ENCODE data around the gene USP34.
"Not testable (repeated sequence)": the region's sequence is repeated elsewhere in the genome, so short reads cannot be mapped to it uniquely, and the experiment has no call there.

Gene USP34

DNA sequence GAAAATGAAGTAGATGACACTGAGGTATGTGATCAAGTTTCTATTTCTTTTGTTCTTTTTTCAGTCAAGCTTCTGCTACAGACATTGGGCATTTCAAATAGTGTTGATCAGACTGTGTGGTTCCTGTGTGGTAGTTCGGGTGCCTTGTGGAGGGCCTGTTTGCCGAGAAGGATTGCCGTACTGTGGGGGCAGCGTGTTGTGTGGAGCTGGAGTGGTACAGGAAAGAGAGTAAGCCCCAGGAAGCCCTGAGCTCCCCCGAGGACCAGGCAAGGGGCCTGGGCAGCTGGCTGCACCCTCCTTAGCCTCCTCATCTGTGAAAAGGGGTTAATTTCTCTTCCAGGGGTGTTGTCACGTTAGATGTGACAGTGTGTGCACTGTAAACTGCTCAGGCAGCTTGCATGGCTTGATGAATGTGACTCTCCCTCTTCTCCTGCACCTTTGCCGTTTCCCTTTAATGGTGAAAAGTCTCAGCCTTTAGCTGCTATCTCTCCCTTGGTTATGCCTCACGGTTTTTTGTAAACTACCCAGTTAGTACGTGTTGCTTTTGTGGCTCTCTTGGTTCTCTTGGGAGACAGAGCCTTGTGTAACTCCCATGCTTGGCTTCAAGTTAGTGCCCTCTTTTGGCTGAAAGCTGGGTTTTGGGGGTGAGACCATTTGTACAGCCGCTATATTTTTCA, 289.4 kb downstream of the USP34 start:
- DNase-seq, result no peak

DNA sequence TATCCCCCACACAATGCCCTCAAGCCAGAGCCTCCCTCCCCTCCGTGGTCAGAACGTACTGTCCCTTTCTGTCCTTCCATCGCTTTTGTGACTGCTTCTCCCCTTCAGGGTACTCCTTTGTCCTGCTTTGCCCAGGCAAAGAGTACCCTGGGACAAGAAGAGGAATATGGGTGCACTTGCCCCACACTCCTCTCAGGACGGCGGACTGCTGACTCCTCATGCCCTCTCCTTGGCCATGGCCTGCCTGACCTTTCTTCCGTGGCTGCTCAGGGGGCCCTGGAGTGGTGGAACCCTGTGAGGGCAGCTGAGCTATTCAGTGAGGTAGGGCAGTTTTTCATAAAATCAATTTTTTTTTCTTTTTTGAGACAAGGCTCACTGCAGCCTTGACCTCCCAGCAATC, 290.2 kb downstream of the USP34 start:
- no peak for DNase-seq

DNA sequence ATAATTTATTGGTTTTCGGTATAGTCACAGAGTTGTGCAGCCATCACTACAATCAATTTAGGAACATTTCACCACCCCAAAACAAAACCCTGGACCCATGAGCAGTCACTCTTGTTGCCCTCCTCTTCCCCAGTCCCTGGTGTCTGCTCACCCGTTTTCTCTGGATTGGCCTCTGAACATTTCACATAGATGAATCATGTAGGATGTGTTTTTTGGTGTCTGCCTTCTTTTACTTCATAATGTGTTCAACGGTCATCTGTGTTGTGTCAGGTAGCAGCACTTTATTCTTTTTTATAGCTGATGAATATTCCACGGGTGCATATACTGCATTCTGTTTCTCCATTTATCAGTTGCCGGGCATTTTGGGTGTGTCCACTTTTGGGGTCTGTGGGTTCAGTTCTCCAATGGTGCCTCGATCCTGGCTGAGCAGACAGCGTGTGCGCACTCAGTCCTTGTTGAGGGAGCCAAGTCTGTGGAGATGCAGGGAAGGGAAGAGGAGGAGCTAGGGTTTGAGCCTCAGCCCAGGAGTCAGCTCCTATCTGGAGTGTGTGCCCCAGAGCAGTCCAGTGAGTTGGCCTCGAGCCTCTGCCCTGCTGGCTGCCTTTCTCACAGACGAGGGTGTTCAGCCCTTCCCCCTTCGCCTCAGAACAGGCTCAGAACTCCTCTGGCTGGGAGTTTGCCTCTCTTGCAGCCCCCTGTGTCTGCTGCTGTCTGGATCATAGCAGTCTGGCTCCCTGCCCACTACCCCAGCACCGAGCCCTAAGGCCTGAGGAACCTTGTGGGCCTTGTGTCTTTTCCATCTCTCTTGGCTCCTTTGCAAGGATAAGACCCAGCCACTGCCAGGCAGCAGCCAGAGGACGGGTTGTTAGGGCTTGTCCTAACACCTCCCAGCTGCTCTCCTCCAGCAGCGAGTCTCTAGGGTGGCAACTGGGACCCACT, 290.9 kb downstream of the USP34 start:
- DNase-seq, result no peak

DNA sequence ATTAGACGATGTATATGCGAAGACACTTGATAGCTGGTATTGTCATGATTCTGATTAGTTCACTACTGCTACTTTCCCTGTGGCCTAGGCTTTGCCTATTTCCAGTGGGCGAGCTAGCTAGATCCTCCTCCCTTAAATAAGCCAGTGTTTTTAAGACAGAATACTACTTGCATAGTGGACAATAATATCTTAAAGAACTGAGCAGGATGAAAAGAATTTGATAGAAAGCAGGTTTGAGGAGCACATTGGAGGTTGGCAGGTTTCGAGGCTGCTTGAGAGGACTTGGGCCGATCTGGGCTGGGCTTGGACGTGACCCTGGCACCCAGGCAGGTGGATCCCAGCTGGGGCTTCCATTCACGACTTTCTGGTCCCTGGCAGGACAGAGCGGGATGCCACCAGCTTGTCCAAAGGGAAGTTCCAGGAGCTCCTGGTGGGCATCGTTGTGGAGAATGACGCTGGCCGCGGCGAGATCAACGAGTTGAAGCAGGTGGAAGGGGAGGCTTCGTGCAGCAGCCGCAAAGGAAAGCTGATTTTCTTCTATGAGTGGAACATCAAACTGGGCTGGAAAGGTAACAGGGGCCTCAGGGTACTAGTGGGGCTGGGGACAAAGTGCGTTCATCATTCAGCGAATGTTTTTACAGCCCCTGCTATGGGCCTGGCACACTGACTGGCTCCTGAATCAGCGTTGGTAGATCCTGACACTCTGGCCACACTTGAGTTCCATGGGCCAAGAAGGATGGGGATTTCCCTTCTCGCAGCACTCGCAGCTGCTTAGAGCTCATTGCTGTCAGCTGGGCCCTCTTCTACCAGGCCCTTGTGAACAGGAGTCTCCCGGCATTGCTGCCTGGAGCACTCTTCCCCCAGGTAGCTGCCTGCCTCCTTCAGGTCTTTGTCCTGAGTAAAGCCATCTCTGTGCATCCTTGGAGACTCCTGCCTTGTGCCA, 292.0 kb downstream of the USP34 start:
- DNase-seq, result no peak

DNA sequence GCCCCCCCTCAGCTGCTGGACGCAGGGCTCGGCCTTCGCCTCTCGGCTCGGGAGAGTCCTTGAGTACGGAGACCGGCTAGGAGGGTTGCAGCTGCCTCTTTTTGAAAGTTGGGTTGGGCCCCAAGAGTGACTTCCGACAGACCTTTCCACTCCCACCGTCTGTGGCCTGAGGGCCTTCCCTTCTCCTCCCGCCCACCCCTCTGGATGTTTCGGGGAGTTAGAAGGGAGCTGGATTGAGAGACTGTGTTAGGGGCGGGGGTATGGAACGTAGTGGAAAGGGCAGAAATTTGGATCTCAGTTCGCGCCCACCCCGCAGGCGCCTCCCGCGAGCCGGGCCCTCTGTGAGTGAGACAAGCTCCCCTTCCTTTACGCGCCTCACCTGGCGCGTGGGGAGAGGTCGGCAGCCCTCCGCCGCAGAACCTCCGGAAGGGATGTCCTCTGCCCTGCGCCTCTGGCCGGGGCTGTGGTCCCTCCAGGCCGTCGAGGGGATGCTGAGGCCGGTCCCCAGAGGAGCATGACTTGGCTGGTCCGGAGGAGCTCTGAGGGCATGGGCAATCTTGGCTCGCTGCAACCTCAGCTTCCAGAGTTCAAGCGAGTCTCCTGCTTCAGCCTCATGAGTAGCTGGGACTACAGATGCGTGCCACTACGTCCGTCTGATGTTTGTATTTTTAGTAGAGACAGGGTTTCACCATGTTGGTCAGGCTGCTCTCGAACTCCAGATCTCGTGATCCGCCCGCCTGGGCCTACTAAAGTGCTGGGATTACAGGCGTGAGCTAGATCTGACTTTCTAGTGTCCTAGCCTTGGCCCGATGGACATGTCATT, 292.9 kb downstream of the USP34 start:
- peak; percentile 40 for DNase-seq

DNA sequence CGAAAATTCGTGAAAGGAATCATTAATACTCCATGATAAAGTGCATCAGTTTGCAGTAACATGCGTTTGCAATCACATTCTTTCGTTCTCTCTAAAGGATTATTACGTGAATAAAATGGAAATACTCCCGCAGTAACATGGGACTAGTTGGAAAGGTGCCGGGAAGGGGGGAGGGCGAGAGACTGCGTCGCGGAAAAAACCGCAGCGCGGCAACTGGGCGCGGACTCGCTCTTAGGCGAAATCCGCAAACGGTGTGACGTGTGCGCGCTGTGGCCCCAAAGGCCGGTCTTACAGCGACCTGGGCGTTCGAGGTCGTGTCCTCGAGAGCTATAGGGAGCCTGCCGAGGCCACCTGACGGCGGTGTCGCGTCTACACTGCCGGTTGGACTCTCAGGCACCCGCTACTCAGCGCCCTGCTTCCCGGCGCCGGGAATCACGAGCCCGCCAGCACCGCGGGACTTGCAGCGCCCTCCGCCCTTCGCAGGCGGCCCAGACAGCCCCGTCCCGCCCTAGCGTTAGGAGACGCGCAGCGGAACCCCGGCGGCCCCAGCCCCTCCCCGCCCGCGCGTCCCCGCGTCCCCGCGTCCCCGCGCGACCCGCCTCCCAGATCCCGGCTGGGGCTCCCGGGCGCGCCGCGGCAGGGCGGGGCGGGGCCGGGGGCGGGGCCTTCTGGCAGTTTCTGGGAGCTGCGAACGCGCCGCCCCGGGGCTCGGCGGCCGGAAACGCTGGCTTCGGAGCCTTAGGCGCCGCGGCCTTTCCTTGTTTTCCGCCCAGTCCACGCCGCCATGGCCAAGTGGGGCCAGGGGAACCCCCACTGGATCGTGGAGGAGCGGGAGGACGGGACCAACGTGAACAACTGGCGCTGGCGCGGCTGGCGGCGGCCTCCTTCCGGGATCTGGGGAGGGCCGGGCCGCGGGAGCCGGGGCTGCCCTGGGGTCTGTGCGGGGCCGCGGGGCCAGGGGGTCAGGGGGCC, 293.8 kb downstream of the USP34 start:
- peak; percentile 94 for DNase-seq

DNA sequence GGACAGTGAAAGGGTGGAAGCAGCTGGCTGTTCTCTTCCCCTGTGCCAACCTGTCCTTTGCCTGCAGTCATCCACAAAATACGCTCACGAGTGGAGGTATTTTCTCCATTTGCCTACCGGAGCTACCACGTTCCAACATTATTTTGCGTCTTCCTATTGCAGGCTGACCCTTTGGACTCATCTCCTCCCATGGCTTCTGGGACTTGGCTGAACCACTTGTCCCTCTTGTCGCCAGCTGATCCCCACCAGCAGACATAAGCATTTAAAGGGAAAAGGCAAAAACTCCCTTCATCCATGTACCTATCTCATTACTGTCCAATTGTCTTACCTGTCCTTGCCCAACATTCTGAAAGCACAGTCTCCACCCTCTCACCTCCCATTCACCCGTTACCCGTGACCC, 295.9 kb downstream of the USP34 start:
- no peak for DNase-seq

DNA sequence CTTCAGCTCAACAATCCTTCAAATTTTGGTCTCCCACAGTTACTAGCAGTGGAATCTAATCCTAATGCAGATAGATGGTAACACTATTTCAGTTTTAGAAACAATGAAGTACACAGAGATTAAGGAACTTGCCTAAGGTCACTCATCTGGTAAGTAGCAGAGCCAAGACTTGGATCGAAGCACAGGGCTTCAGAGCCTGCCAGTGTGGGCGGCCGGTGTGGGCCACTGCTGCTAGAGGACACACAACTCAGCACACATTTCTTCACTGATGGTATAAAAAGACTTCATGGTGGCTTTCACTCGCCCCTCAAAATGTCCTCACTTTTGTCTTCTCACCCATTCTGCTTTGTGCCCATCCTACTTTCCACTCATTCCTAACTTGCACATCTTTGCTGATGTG, 297.8 kb downstream of the USP34 start:
- no peak for DNase-seq

DNA sequence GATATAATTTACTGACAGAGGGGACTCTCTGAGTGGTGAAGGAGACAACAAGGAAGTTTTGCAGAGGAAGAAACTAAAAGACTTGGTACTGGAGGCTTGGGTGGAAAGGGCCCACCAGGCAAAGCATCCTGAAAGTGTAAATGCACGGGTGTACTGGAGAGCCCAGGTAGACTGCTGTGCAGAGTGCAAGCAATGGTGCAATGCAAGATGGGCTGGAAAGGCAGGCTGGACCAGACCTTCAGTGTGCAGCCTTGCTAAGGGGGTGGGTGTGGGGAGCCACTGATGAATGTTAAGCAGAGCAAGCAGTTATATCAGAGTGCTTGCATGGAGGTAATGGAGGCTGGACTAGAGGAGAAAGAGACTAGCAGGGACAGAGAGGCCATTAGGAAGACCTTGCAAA, 298.2 kb downstream of the USP34 start:
- no peak for DNase-seq

DNA sequence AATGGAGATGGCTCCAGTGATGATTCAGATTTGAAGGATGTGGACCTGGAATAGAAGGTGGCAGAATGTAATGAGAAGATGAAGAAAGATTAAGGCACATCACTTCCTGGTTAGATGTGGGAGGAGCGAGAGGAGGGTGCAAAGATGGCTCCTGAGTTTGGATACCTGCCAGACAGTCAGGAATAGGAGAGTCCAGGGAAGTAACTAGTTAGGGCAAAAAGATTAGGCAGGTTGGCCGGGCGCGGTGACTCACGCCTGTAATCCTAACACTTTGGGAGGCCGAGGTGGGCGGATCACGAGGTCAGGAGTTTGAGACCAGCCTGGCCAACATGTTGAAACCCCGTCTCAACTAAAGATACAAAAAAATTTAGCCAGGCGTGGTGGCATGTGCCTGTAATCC, 303.3 kb downstream of the USP34 start:
- DNase-seq, result no peak

DNA sequence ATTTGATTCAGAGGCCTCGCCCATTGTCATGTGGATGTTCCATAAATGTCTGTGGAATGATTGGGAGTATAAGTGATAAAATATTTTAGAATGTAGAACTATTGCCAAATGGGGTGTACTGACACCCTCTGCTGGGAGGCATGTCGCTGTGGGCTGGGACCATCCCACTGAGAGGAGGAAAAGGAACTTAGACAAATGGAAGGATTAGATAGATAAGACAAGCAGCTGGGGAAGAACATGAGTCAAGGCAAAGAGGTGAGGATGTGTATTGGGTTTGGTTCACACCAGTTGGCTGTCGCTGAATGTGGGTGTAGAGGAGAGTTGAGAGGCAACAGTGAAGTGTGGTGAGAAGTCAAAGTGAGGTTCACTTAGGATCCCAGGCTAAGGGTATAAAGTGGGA, 304.9 kb downstream of the USP34 start:
- no peak for DNase-seq

DNA sequence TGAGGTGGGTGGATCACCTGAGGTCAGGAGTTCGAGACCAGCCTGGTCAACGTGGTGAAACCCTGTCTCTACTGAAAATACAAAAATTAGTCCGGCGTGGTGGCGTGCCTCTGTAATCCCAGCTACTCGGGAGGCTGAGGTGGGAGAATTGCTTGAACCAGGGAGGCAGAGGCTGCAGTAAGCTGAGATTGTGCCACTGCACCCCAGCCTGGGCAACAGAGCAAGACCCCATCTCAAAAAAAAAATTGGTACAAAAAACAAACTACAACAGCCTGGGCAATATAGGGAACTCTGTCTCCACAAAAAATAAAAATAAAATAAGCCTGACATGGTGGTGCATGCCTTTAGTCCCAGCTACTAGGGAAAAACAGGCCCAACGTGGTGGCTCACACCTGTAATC, 305.8 kb downstream of the USP34 start:
- not testable (repeated sequence) for DNase-seq

DNA sequence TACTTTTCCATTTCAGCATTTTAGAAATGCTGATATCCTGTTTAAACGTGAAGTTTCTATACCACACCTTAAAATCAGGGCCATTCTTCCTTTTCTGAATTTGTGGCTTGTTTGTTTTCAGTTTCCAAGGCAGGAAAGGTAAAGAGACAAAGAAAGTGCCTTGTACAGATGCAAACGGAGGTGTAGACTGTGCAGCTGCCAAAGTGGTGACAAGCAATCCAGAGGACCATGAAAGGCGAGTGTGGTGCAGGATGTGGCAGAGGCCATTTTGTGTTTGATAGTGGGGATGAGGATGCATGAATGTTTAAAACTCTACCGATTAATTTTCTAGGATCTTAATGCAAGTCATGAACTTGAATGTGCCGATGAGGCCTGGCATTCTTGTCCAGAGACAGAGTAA, 308.2 kb downstream of the USP34 start:
- no peak for DNase-seq

DNA sequence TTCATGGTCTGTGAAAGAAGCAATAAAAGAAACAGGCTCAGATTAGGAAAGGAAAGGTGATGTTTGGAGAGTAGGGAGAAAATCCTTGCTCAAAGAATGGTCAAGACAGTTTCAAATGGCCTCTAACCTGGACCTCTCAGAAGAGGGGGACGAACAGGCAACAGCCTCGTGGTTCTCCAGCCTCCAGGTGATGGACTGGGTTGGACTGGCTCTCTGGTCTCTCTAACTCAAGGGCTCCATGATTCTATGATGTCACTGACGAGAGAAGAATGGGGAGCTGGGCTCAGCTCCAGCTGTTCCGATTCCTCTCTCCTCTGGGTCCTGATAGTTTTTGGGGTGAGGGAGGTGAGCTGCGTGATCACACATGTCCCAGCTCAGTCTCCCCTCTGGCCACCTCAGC, 309.0 kb downstream of the USP34 start, which contains the start of gene C2orf74:
Gene C2orf74 (plus strand): TSS at position 301 of the 400 bp plus-strand sequence. CDS start 327 bp downstream, outside the sequence.
- no peak for DNase-seq

DNA sequence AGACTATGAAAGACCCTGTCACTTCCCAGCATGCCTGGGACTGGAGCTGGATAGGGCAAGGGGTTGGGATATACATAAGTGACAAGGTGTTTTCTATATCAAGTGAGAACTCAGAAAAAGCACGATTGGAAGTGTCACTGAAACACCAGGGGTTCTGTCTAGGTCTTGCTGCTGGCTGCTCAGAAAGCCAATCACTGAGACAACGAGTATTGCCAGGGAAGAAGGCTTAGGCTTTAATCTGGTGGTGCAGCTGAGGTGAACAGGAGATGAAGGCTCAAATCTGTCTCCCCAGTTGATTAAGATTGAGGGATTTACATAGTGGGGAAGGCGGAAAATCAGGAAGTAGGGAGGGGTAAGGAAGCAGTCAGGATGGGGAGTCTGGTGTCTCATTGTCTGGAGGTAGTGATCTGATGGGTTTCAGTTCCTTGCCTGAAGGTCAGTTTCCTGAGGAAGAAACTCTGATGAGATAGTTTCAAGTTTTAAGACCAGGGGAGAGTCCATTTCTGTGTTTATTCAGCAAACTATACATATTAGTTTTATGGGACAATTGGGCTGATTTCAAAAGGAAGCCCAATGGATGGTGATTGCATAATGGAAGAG, 312.4 kb downstream of the USP34 start:
- DNase-seq, result no peak

DNA sequence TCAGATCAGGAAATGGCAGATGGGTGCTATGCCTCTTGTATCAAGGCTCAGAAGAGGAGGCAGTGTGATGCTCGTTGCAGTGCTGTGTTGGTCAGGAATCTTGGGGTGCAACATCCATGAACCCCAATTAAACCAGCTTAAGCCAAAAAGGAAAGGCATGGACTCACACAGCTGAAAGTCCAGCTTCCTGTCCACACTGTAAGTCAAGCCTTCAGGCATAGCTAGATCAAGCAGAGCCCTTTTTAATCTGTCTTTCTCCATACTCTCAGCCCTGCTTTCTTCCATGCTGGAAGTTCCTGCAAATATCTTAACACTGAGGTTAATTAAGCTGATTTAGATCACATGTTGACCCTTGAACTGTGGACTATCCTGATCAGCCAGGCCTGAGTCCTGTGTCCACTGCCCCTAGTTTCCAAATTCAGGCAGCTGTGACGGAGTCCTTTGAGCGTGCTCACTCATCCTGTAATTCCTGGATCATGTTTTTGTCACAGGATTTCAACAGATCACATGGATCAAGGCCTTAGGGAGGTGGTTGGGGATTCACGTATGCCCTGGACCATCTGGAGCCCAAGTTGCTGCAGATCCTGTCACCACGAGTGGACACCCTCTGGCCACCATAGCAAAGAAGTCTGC, 313.4 kb downstream of the USP34 start:
- no peak for DNase-seq

DNA sequence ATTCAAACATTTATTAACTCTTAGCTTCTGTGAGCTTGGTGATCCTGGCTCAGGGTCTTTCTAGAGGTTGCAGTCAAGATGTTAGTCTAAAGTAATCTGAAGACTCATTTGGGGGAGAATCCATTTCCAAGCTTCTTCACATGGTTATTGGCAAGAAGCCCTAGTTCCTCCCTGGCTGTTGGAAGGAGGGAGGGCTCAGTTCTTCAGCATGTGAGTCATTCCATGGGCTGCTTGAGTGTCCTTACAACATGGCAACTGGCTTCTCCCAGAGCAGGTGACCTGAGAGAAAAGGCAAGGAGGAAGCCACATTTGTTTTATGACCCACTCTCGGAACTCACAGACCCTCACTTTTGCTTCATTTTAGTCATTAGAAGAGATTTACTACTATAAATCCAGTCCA, 319.5 kb downstream of the USP34 start:
- no peak for DNase-seq

DNA sequence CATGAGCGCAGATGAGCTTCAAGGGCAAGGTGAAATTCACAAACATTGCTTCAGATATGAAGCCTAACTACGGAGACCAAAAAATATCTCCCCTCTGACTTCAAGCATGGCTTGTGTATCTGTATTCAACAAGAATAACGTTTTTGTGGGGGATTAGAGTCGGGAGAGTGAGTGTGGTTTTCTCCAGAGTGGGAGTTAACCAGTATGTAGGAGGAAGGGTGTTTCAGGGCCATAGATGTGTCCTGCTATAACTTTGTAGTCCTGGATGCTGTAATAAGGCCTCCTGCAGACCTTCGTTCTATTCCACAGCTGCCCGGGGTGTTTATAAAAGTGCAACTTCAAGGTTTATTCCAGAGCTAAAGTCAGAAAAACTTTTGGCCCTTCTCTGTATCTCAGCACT, 321.8 kb downstream of the USP34 start:
- no peak for DNase-seq

DNA sequence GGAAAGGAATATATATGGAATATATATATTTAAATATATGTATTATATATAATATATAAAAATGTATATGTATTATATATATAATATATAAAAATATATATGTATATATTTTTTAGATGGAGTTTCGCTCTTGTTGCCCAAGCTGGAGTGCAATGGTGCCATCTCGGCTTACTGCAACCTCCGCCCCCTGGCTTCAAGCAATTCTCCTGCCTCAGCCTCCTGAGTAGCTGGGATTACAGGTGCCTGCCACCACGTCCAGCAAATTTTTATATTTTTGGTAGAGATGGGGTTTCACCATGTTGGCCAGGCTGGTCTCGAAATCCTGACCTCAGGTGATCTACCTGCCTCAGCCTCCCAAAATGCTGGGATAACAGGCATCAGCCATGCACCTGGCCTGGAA, 322.8 kb downstream of the USP34 start:
- DNase-seq, result not testable (repeated sequence)

DNA sequence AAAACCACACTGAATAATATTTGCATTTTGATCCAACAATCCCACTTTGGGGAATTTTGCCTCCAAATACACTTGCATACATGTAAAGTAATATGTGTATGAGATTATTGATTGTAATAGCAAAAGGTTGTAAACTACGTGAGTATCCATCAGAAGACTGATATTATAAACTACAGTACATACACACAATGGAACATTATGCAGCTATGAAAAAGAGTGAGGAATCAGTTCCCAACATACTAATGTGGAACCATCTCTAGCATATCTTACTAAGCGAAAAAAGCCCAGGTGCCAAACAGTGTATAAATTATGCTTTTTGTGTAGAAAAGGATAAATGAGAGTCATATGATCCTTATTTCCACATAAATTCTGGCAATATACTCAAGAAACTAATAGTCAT, 324.9 kb downstream of the USP34 start:
- DNase-seq, result no peak
